ENCODE data around the gene AP3B1.

Gene AP3B1

GRCh38 chr5:77996943-77997342 lies 297.6 kb downstream of the AP3B1 start:
- DNase-seq, result no peak

- no peak for DNase-seq
Measured at GRCh38 chr5:77995793-77996409, 298.6 kb downstream of the AP3B1 start.

GRCh38 chr5:77994943-77995342 lies 299.6 kb downstream of the AP3B1 start:
- DNase-seq, result no peak

- DNase-seq, result no peak
Measured at GRCh38 chr5:77993855-77994318, 300.6 kb downstream of the AP3B1 start.

DNA sequence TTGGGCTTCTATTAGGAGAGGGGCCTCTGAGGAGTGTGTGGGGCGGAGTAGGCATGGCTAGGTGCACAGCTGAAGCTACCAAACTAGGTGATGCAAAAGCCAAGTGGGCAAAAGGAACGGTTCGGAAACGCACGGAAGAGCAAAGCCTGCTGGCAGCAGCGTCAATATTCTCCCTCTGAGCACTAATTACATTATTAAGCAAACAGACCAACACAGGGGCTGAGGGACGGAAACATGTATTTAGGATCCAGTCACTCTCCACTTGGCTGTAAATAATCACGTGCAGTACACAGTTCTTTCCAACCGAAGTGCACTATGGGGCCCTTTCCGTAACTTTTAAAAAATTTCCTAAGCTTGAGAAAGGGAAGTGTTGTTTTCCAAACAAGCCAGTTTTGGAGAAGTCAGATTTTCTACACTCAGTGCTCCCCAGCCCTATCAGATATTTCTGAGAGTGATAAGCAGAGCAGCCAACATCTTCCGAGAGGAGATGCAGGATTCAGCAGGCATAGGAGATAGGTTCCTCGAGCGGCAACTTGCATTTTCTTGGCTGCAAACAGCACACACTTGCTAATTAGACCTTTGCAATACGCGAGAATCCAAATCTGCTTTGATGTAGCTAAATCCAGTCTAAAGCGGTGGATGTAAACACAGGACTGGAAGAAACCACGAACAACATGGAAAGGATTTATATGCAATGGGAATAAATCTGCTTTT lies 301.2 kb downstream of the AP3B1 start:
- no peak for DNase-seq

DNA sequence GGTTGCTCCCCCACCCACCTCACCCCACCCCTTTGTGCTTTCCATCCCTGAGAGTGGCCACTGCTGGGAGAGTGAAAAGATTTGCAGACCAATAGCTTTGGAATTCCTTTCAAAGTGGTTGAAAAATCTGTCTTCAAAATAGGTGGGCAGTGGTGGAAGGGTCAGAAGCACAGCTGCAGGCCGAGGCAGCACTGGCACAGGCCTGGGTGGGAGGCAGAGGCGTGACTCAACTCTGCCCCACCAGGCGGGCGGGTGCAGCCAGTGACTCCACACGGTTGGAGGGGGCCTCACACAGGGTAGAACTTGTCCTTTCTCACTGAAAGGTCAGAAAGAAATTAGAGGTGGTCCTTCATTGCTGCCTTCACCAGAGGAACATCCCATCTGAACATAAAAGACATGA lies 303.4 kb downstream of the AP3B1 start:
- DNase-seq, result no peak

- DNase-seq, result no peak
Measured at GRCh38 chr5:77990020-77990419, 304.5 kb downstream of the AP3B1 start.

DNA sequence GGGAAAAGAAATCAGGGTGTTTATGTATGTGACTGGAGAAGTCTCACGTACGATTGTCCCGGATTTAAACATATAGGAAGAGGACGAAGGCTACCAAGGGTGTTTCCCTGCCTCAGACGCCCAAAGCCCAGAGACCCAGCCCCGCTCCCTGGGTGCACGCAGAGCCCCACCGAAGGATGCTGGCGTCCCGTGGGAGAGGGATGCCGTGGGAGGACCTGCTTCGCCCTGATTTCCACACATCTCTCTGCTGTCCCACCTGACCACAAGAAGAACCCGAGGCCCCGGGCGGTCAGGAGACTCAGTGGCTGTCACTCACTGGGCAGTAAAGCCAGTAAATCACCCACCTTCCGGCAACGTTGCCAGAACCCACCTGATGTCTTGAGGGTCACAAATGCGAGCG lies 306.5 kb downstream of the AP3B1 start:
- DNase-seq, result no peak

- no peak for DNase-seq
Measured at GRCh38 chr5:77987331-77987730, 307.2 kb downstream of the AP3B1 start.

DNA sequence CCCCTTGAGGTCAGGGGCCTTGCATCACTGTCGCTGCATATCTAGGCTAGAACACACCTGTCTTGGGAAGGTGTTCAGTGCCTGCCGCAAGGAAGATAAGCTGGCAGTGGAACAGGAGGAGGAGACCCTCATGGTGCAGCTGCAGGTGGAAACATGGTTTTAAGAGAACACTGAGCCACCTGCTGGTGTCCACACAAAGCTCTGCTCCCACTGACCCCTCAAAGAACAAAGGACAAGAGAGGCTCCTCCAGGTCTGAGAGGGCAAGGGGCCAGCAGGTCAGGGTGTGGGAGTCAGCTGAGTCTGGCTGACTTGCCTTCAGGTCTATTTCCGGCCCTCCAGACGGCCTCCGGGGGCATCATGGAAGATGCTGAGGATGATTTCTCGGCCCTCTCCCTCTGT lies 308.2 kb downstream of the AP3B1 start:
- no peak for DNase-seq

DNA sequence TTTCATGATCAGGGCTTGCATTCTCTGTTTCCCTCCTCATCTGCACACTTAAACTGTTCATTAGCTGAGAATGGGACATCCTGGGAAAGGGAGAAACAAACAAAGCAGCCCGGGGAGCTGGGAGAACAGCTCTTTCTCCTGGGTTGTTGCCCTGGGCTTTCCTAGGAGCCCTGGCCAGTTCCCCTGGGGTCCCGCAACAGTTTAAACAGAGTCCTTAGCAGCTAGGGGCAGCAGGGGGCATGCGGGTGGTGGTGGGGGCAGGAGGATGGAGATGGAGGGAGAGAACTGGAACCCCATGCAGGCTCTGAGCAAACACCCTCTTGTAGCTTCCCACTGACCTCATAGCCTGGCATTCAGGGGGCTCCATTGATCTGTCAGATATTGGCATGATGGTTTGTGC lies 309.3 kb downstream of the AP3B1 start:
- DNase-seq, result no peak

GRCh38 chr5:77984587-77984986 lies 309.9 kb downstream of the AP3B1 start:
- no peak for DNase-seq

DNA sequence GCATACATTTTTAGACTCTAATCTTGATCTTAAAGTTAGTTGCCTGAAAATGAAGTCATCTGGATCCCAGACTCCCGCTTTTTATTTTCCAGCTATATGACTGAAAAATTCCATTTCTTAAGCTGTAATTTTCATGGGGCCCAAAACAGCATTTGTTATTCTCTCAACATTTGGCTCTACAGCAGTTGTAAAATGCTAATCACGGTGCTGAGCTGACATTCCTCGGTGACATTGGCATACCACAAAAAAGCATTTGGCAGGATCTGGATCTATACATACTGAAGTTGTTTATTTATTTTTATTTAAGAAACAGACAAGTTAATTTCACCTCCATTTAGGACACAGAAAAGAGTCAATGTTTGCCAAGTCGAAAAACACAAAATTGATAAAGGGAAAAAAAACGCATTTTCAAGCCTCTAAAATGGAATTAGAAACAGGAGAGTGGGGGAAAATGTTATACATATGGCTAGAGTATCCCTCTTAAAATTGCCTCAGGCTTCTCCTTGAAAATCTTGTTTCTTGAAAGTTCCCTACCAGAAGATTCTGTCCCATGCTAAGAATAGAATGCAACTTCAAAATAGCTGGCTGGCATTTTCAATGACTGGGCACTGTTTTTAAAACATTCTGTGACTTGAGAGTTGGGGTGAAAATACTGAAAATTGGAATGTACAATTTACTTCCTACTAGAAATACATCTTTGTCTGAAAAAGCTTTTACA lies 310.9 kb downstream of the AP3B1 start:
- no peak for DNase-seq

- no peak for DNase-seq
Measured at GRCh38 chr5:77981820-77982219, 312.7 kb downstream of the AP3B1 start.

DNA sequence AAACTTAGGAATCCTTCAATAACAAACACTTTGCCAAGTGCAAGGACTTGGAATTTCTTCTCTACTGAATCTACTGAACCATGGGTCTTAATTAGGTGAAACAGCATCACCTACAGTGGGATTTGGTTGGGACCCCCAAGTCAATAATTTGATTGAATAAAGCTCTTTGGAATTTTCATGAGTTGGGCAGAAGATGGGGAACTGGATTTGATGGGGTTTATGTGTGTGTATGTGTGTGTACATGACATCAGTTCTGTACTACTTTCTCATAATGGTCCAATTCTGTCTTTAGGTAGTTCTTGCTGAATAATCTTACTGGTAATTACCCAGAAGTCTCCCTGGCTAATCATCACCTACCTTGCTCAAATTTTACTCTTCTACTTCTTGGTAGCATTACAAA lies 319.9 kb downstream of the AP3B1 start:
- DNase-seq, result no peak

GRCh38 chr5:77973253-77973609 lies 321.3 kb downstream of the AP3B1 start:
- no peak for DNase-seq

DNA sequence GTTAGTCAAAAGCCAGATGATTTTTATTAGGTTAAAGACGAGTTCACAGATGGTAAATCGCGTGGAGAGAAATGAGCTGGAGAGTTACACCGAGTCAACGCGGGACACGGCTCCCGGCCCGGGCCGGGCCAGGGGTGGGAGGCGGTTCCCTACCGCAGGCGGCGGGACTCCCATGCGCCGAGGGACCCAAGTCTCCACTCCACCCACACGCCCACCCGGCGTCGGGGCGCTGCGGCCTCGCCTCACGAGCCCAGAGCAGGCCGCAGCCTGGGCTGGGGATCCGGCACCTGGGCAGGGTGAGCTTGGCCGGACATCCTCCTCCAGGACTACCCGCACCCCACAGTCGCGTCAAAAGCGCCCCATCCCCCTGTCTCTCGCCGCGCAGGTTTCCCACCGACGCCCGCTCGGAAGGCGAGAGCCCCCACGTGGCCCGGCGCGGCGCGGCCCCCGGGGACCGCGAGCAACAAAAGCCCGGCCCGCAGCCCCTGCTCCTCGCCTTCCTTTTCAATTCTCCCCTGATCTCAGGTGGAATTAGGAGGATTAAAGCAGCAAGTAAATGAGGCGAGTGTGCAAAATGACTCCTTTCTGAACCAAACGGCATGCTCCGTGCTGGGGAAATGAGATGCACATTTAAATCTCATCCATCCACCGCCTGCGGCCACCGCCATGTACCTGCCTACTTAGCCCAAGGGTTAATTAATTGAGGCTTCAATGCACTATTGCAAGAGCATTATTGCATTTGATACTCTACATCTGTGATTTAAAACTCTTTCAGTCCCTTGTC lies 321.8 kb downstream of the AP3B1 start:
- peak; percentile 22 for DNase-seq

- DNase-seq, result no peak
Measured at GRCh38 chr5:77971776-77972468, 322.6 kb downstream of the AP3B1 start.

GRCh38 chr5:77970891-77971290 lies 323.6 kb downstream of the AP3B1 start:
- DNase-seq, result no peak

DNA sequence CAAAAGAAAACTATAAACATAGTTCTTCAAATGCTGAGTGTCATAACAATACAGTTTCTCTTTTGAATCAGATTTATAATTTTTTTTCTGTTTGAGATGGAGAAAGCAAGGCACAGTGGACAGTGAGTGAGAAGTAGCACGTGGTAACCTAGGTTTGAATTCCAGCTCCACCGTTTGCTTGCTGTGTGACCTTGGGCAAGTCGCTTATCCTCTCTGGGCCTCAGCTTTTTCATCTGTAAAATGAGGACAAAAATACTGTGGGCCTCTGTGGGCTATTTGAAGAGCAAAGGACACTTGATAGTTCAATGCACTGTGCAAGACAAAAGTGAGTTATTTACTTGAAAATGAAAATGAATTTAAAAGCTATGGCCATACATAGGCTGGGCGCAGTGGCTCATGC lies 330.7 kb downstream of the AP3B1 start:
- DNase-seq, result no peak

DNA sequence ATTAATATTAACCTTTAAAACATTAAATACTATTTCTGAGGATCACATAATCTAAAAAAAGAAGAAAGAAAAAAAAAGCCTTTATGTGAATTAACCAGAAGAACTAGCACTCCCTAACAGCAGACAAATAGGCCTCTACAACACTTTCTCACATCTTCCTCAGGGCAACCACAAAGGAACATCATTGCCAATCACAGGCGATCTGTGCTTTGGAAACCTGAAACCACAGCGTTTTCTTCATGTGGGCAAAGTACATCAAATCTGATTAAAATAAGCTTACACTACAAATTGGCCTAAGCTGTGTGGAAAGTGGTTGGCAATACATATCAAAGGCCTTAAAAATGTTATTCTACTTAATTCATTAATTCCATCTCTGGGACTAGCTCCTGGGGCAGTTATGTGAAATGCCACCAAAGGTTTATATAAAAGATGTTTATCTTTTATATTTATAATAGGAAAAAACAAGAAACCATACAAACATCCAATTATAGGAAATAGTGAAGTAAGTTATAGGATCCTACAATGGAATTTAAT lies 333.6 kb downstream of the AP3B1 start:
- DNase-seq, result no peak

GRCh38 chr5:77960305-77960704 lies 334.2 kb downstream of the AP3B1 start:
- no peak for DNase-seq
